Measurements from ENCODE around the gene MRPL24. TPM values are rescaled to one million over a fixed set of nuclear protein-coding genes. Genes with fewer than 3 reads are reported as not detected.

The MRPL24 gene
- total RNA-seq, 1 experiment from 2014 or later = 27.3 TPM

DNA sequence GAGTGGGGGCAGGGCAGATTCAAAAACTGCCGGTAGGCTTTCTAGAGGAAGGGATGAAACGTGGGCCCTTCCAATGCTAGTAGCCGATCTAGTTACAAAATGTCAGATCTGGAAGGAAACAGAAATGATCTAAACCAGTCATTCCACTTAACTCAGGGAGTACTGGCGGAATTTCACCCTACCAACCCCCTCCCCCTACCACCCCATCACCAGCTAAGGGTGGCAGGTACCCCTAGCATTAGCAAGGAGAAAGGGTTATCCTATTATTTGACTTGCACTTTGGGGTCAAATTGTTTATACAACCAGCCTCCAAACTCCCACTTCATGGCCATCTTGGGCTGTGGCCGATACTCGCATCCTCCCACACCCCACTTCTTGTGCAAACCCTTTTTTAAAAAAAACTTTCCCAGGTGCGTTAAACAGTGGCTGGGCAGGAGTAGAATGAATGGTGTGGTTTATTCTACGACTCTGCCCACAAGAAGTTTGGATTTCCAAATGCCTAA, 644 bp upstream of the MRPL24 start:
- Histone ChIP-seq H2BK20ac (ENCODE audit: low read depth, low read length, poor library complexity, severe bottlenecking) (no peak overlapping the region), H4K91ac (ENCODE audit: insufficient read length, low read depth, low read length) (no peak overlapping the region), H2BK15ac (ENCODE audit: low read depth, low read length) (no peak overlapping the region), H2BK120ac (ENCODE audit: low read depth, low read length, poor library complexity, severe bottlenecking) (no peak overlapping the region), H2AK5ac (ENCODE audit: insufficient read length, low read length) (no peak overlapping the region), H3K27me3 (ENCODE audit: insufficient read depth, low read length) (no peaks in the 10 kb centered on the region), H4K5ac (ENCODE audit: insufficient read length, low read depth, low read length) (no peak overlapping the region), H3K23me2 (ENCODE audit: insufficient read length, low read depth, low read length, poor library complexity, severe bottlenecking) (peaks cover 8% of the 10 kb centered on the region), H3K4me1 (ENCODE audit: insufficient read depth, low read length) (peaks cover 9% of the 10 kb centered on the region), H2BK12ac (ENCODE audit: insufficient read length, low read depth, low read length) (no peak overlapping the region), H3K56ac (ENCODE audit: insufficient read length, low read depth, low read length) (no peak overlapping the region), H3K18ac (ENCODE audit: insufficient read length, low read depth, low read length) (peak overlapping the region; percentile 36), H2BK5ac (ENCODE audit: insufficient read length, low read length) (no peak overlapping the region), H3K4ac (ENCODE audit: low read depth, low read length) (no peak overlapping the region; the same call in 1 of the 2 replicates), H3K79me1 (ENCODE audit: insufficient read depth, low read depth, low read length, poor library complexity, severe bottlenecking) (no peaks in the 10 kb centered on the region), H3K4me2 (ENCODE audit: insufficient read depth, insufficient read length, low read length) (peak overlapping the region; percentile 48), H3K9me3 (ENCODE audit: control insufficient read depth, low read depth, low read length) (no peaks in the 10 kb centered on the region), H3K27ac (ENCODE audit: insufficient read length, low read depth, low read length) (peak overlapping the region; percentile 71), H3K9ac (ENCODE audit: extremely low read depth, insufficient read length, low read length) (peak overlapping the region; percentile 16), H3T11ph (ENCODE audit: low read length) (no peak overlapping the region), H4K20me1 (ENCODE audit: control insufficient read depth, insufficient read depth, insufficient read length) (no peaks in the 10 kb centered on the region), H2AFZ (ENCODE audit: low read length) (no peak overlapping the region), H3K14ac (ENCODE audit: insufficient read depth, low read length) (no peak overlapping the region), H3K23ac (ENCODE audit: insufficient read length, low read depth, low read length) (no peak overlapping the region), H3K79me2 (ENCODE audit: insufficient read depth, low read length) (peaks cover 11% of the 10 kb centered on the region; the same call in 1 of the 2 replicates), H4K8ac (replicated peaks; ENCODE audit: insufficient read length, low read depth, low read length) (no peak overlapping the region)
- no peak for DNase-seq
- H3K27me3 Mint-ChIP-seq (ENCODE audit: low read depth) = no peaks in the 10 kb centered on the region
- H3K9me3 Mint-ChIP-seq = no peaks in the 10 kb centered on the region; a peak in 1 of 5 replicates
- peaks cover 30 to 40% of the 10 kb centered on the region in 2 experiments for H3K4me1 Mint-ChIP-seq
- no CpG with 5 or more reads among the region's 8 CpGs for WGBS (ENCODE audit: extremely low coverage, insufficient read length, low lambda C conversion rate)
- TF ChIP-seq, protein P1, sequence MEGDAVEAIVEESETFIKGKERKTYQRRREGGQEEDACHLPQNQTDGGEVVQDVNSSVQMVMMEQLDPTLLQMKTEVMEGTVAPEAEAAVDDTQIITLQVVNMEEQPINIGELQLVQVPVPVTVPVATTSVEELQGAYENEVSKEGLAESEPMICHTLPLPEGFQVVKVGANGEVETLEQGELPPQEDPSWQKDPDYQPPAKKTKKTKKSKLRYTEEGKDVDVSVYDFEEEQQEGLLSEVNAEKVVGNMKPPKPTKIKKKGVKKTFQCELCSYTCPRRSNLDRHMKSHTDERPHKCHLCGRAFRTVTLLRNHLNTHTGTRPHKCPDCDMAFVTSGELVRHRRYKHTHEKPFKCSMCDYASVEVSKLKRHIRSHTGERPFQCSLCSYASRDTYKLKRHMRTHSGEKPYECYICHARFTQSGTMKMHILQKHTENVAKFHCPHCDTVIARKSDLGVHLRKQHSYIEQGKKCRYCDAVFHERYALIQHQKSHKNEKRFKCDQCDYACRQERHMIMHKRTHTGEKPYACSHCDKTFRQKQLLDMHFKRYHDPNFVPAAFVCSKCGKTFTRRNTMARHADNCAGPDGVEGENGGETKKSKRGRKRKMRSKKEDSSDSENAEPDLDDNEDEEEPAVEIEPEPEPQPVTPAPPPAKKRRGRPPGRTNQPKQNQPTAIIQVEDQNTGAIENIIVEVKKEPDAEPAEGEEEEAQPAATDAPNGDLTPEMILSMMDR (conservative IDR thresholded peaks at IDR 0.05) = no peak
- H3K4me3 Mint-ChIP-seq = peak overlapping the region; percentile 85 to 92
- H3K36me3 Mint-ChIP-seq (ENCODE audit: insufficient read depth in 1 of 3, low read depth in 3 of 3) = peaks cover 26 to 54% (median 45%) of the 10 kb centered on the region in 3 experiments; a peak in 6 of 7 replicates
- peak overlapping the region; percentile 90 to 99 (median 98) for H3K27ac Mint-ChIP-seq
